Sigmoid colon (tissue), 3 donors: ENCODE data around the gene PDE4D.
"Not testable (repeated sequence)": the region's sequence is repeated elsewhere in the genome, so short reads cannot be mapped to it uniquely, and the experiment has no call there.

Experiments
- POLR2A ChIP-seq, 2 donors: fragments of 450-650 bp; IDR thresholded peaks; one replicate each; pipeline ENCODE4 v1.6.1; 2016; ENCODE audit warnings: antibody characterized with exemption in 2 of 2, mild to moderate bottlenecking in 2 of 2, moderate library complexity in 2 of 2
- TF ChIP-seq, protein P1 (sequence below), 4 experiments: fragments of 450-650 bp in 3 of 4; fragments of 200-600 bp in 1 of 4; IDR thresholded peaks; one replicate each; pipeline ENCODE4 v1.5.1; 2016 to 2019; ENCODE audit warnings: antibody characterized with exemption in 4 of 4, mild to moderate bottlenecking in 3 of 4, moderate library complexity in 2 of 4

DNA sequence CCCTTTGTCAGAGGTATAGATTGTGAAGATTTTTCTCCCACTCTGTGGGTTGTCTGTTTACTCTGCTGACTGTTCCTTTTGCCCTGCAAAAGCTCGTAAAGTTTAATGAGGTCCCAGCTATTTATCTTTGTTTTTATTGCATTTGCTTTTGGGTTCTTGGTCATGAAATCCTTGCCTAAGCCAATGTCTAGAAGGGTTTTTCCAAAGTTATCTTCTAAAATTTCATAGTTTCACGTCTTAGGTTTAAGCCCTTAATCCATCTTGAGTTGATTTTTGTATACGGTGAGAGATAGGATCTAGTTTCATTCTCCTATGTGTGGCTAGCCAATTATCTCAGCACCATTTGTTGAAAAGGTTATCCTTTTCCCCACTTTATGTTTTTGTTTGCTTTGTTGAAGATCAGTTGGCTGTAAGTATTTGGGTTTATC lies 590.2 kb downstream of the PDE4D start:
- TF ChIP-seq, protein P1, sequence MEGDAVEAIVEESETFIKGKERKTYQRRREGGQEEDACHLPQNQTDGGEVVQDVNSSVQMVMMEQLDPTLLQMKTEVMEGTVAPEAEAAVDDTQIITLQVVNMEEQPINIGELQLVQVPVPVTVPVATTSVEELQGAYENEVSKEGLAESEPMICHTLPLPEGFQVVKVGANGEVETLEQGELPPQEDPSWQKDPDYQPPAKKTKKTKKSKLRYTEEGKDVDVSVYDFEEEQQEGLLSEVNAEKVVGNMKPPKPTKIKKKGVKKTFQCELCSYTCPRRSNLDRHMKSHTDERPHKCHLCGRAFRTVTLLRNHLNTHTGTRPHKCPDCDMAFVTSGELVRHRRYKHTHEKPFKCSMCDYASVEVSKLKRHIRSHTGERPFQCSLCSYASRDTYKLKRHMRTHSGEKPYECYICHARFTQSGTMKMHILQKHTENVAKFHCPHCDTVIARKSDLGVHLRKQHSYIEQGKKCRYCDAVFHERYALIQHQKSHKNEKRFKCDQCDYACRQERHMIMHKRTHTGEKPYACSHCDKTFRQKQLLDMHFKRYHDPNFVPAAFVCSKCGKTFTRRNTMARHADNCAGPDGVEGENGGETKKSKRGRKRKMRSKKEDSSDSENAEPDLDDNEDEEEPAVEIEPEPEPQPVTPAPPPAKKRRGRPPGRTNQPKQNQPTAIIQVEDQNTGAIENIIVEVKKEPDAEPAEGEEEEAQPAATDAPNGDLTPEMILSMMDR (IDR thresholded peaks at IDR 0.05) = not testable (repeated sequence)
- TF ChIP-seq POLR2A (IDR thresholded peaks at IDR 0.05) = not testable (repeated sequence)
